Mucosa of descending colon (tissue), 3 donors: ENCODE data around the gene TNRC18. TPM values are rescaled to one million over a fixed set of nuclear protein-coding genes. Genes with fewer than 3 reads are reported as not detected.

Experiments
- ATAC-seq: fragments of 200-7000 bp; cut with Tn5 transposase; one replicate; pipeline ENCODE4 v1.9.1; 2020; ENCODE audit warnings: mild to moderate bottlenecking, moderate library complexity
- DNase-seq, 3 donors: peaks; one replicate each; pipeline ENCODE4 v3.0.0-alpha.2; 2020
- H3K36me3 ChIP-seq: fragments of 200-600 bp; one replicate; pipeline ENCODE4 v1.8.0; 2021; ENCODE audit warnings: low read depth, mild to moderate bottlenecking
- H3K4me1 ChIP-seq: fragments of 200-600 bp; one replicate; pipeline ENCODE4 v1.8.0; 2021; ENCODE audit warnings: low read depth, mild to moderate bottlenecking
- H3K4me3 ChIP-seq: fragments of 200-600 bp; one replicate; pipeline ENCODE4 v1.8.0; 2021; ENCODE audit warnings: mild to moderate bottlenecking
- H3K9me3 ChIP-seq: fragments of 200-600 bp; one replicate; pipeline ENCODE4 v1.8.0; 2021; ENCODE audit warnings: mild to moderate bottlenecking
- intact Hi-C, 2 donors: fragments of 100-400 bp; cut with DNase I in 1 of 2; cut with micrococcal nuclease in 1 of 2; formaldehyde crosslinking; loops; one replicate each; pipeline versions ENCODE4 v1.11.0 to v1.11.1; 2022; cut with DNase I, micrococcal nuclease
- total RNA-seq, 3 donors: library from RNA; stranded (reverse); fragmentation: NEBNext Ultra II Directional in 2 of 3; extraction: Animal tissue kit (Norgen Biotek cat#: 25700) in 2 of 3; gene quantifications; one replicate each; pipeline versions ENCODE4 v1.2.1 to v1.2.4, GENCODE V29; 2021 to 2023
- TF ChIP-seq, protein P1 (sequence below): fragments of 200-600 bp; IDR thresholded peaks from one replicate; pipeline ENCODE4 v1.8.0; 2022; ENCODE audit warnings: antibody characterized with exemption, mild to moderate bottlenecking
- donor health status: DM: no; HTN: no; CAD: no; lungs with moderate emphysema.
- donor health status: DM: no; HTN: no; CAD: no.
- donor health status: DM: no; HTN: yes; CAD: no.

TNRC18 gene
- total RNA-seq, 3 donors from 2014 or later: 94.0 to 170 (median 112) TPM

DNA sequence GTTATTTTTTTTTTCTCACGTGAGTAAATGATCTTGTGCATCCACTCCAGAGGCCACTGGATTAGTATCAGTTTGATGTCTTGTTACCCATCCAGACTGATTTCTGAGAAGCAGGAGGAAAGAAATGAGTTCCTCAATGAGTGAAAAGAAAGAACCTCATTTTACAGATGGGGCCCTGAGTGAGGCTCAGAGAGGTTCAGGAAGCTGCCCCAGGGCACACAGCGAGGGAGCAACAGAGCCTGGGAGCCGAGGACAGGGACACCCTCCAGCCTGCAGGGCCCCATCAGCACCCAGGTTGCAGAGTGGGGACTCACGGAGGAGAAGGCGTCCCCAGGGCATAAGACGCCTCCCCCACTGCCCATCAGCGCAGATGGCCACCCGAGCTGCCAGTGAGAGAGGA is 30.9 kb upstream of the TNRC18 start:
- intact Hi-C loops: loop anchor here (10.0 kb wide), 2 partner anchors 90 to 220 kb away; no protein-coding TSS in a partner anchor
- H3K4me1 ChIP-seq: peaks cover 8% of the 10 kb centered on the region
- H3K4me3 ChIP-seq: no peak overlapping the region
- TF ChIP-seq, protein P1, sequence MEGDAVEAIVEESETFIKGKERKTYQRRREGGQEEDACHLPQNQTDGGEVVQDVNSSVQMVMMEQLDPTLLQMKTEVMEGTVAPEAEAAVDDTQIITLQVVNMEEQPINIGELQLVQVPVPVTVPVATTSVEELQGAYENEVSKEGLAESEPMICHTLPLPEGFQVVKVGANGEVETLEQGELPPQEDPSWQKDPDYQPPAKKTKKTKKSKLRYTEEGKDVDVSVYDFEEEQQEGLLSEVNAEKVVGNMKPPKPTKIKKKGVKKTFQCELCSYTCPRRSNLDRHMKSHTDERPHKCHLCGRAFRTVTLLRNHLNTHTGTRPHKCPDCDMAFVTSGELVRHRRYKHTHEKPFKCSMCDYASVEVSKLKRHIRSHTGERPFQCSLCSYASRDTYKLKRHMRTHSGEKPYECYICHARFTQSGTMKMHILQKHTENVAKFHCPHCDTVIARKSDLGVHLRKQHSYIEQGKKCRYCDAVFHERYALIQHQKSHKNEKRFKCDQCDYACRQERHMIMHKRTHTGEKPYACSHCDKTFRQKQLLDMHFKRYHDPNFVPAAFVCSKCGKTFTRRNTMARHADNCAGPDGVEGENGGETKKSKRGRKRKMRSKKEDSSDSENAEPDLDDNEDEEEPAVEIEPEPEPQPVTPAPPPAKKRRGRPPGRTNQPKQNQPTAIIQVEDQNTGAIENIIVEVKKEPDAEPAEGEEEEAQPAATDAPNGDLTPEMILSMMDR: no peak
- H3K36me3 ChIP-seq: no peaks in the 10 kb centered on the region
- H3K9me3 ChIP-seq: no peaks in the 10 kb centered on the region
- ATAC-seq (no peak), DNase-seq (no peak)

DNA sequence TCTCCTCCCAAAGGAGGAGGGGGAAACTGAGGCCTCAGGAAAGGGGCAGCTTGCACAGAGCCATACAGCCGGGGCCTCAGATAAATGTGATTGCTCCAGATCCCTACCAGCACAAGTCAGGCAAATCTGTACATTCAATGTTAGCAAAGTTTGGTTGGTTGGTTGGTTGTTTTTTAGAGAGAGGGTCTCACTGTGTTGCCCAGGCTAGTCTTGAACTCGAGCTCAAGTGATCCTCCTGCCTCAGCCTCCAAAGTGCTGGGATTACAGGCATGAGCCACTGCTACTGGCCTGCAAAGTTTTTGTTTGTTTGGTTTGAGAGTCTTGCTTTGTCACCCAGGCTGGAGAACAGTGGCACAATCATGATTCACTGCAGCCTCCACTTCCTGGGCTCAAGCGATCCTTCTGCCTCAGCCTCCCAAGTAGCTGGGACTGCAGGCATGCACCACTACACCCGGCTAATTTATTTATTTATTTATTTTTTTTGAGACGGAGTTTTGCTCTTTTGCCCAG is 30.0 kb upstream of the TNRC18 start:
- Histone ChIP-seq H3K9me3 (no peaks in the 10 kb centered on the region), H3K4me1 (peaks cover 8% of the 10 kb centered on the region), H3K36me3 (no peaks in the 10 kb centered on the region), H3K4me3 (no peak overlapping the region)
- TF ChIP-seq, protein P1: no peak
- intact Hi-C loops: loop anchor here (10.0 kb wide), 2 partner anchors 89 to 219 kb away; no protein-coding TSS in a partner anchor
- DNase-seq: no peak
- ATAC-seq: no peak

DNA sequence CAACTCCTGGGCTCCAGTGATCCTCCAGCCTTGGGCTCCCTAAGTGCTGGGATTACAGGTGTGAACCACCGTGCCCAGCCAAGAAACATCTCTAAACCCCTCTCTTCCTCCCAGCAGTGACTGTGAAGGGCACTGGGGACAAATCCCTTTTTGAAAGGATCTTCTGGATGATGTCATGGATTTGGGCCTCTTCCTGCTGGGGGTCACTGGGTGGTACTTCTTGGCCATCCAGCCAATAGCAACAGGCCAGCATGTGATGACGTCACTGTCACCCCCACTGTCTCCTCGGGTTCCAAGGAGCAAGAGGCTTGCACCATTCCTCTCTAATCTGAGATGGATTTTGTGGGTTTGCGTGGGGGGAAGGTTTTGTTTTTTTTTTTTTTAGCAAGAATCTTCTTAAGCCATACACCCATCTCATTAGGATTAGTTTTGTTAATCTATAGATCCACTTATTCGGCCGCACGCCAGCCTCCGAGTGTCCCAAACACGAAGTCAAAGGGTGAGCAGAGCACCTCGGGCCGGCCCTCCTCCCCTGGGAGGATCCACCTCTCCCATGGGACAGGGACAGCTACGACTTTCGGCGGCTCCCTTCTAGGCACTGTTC is 29.4 kb upstream of the TNRC18 start:
- ATAC-seq: no peak
- TF ChIP-seq, protein P1: no peak
- H3K9me3 ChIP-seq: no peaks in the 10 kb centered on the region
- intact Hi-C loops: loop anchor here (10.0 kb wide), 2 partner anchors 88 to 218 kb away; no protein-coding TSS in a partner anchor
- H3K4me3 ChIP-seq: no peak overlapping the region
- no peaks in the 10 kb centered on the region for H3K36me3 ChIP-seq
- DNase-seq: no peak
- peaks cover 8% of the 10 kb centered on the region for H3K4me1 ChIP-seq

DNA sequence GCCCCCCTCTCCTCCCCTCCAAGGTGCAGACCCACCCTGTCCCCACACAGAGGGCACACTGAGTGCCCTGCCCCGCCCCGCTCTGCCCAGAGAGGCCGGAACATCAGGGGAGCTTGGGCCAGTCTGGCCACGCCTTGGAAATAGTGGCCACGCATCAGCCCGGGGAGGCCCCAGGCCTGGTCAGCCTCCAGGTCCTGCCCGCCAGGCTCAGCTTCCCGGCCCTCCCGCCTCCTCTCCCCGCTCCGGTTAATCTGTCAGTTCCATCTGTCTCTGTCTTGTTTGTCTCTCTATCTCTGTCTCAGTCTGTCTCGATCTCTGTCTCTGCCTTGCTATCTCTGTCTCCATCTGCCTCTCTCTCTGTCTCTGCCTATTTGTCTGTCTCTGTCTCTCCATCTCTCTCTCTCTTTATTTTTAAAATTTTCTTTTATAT is 28.9 kb upstream of the TNRC18 start:
- Histone ChIP-seq H3K36me3 (no peaks in the 10 kb centered on the region), H3K4me1 (peaks cover 8% of the 10 kb centered on the region), H3K4me3 (no peak overlapping the region), H3K9me3 (no peaks in the 10 kb centered on the region)
- DNase-seq (no peak), ATAC-seq (peak; percentile 27)
- intact Hi-C loops: loop anchor here (10.0 kb wide), 2 partner anchors 88 to 218 kb away; no protein-coding TSS in a partner anchor
- TF ChIP-seq, protein P1: no peak

DNA sequence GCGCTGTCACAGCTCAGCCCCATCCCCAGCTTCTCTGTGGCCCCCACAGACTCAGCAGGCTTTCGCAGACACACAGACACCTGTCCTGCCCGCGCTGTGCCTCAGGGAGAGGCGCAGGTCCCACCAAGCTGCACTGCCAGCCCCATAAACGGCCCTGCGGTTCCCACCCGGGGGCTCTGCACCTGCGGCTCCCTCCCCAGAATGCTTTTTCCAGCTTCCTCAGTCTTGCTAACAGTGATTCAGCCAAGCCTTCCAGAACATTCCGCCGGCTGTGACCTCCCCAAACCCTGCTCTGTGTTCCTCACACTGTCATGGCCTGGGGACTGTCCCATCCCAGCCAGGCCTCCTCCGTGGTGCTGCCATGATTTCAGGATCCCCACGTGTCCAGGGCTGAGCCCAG is 27.8 kb upstream of the TNRC18 start:
- ATAC-seq: no peak
- TF ChIP-seq, protein P1: no peak
- DNase-seq: no peak
- no peak overlapping the region for H3K4me3 ChIP-seq
- H3K4me1 ChIP-seq: peaks cover 9% of the 10 kb centered on the region
- H3K9me3 ChIP-seq: no peaks in the 10 kb centered on the region
- no peaks in the 10 kb centered on the region for H3K36me3 ChIP-seq
- intact Hi-C loops: loop anchor here (10.0 kb wide), 2 partner anchors 87 to 217 kb away; no protein-coding TSS in a partner anchor
